K562 (cell line): ENCODE measurements around the gene MEF2C. TPM values are rescaled to one million over a fixed set of nuclear protein-coding genes. Genes with fewer than 3 reads are reported as not detected.

Experiments used
- ATAC-seq: fragments of 200-7000 bp; cut with Tn5 transposase; 3 replicates; pipeline ENCODE4 v1.9.1; 2020; ENCODE audit warnings: moderate library complexity
- BruUV-seq: library from RNA; stranded (reverse); fragments of 400-500 nt; replicated peaks from 2 replicates; lab custom pipeline; 2021; lab: Mats Ljungman, UMichigan
- CTCF ChIA-PET: fragments of 300-600 bp; formaldehyde crosslinking; extraction: SDS; loops from one replicate; lab custom pipeline; 2021; ENCODE audit warnings: low intra/inter-chr PET ratio; lab: Yijun Ruan, JAX
- POLR2A ChIA-PET: fragments of 300-600, 350-650 bp; sonication (Branson Sonifier 250); formaldehyde crosslinking; extraction: SDS; loops from one replicate; lab custom pipeline; 2021; ENCODE audit warnings: antibody characterized with exemption, inconsistent platforms; lab: Yijun Ruan, JAX
- DNase-seq, 4 experiments: peaks; one replicate each; pipeline versions ENCODE4 v3.0.0 to v3.0.0-alpha.2; 2011 to 2018; ENCODE audit warnings: low spot score in 3 of 4, mixed read lengths in 3 of 4; ENCODE audit errors: extremely low read depth in 1 of 4
- FAIRE-seq: peaks from 2 replicates; lab custom pipeline; 2011; peaks lifted over from hg19 to GRCh38; lab: Jason Lieb, UNC
- H2AFZ ChIP-seq: 2 replicates; pipeline ENCODE4 v1.6.0; 2011; ENCODE audit warnings: low read depth, low read length, control low read depth, inconsistent platforms
- H3K27ac ChIP-seq: fragments of 200-600 bp; 3 replicates; pipeline ENCODE4 v1.8.0; 2011; ENCODE audit warnings: low read depth, mild to moderate bottlenecking, control low read depth, inconsistent platforms, low read length, moderate library complexity, mixed read lengths; ENCODE audit errors: extremely low read depth
- H3K27me3 ChIP-seq, 2 experiments: fragments of 300-600 bp in 1 of 2; 2 replicates in 1 of 2; 3 replicates in 1 of 2; pipeline versions ENCODE4 v1.6.0 to v1.8.0; 2011; ENCODE audit warnings: inconsistent platforms in 2 of 2, low read length in 2 of 2, mild to moderate bottlenecking in 1 of 2, mixed read lengths in 1 of 2, moderate library complexity in 1 of 2; ENCODE audit not compliant: control insufficient read depth in 2 of 2, insufficient read depth in 2 of 2
- H3K36me3 ChIP-seq: fragments of 300-600 bp; 3 replicates; pipeline ENCODE4 v1.8.0; 2011; ENCODE audit warnings: mild to moderate bottlenecking, low read length, inconsistent platforms; ENCODE audit not compliant: control insufficient read depth, insufficient read depth
- H3K4me1 ChIP-seq, 2 experiments: fragments of 200-600 bp in 1 of 2; replicated peaks in 1 of 2; 2 replicates in 1 of 2; 3 replicates in 1 of 2; pipeline versions ENCODE4 v1.5.1 to v1.8.0; 2011; ENCODE audit warnings: inconsistent platforms in 2 of 2, low read length in 2 of 2, mild to moderate bottlenecking in 1 of 2, mixed read lengths in 1 of 2, moderate library complexity in 1 of 2; ENCODE audit not compliant: control insufficient read depth in 2 of 2, insufficient read depth in 2 of 2
- H3K4me2 ChIP-seq: 2 replicates; pipeline ENCODE4 v1.6.1; 2011; ENCODE audit warnings: low read length, control low read depth, inconsistent platforms, mixed read lengths; ENCODE audit not compliant: insufficient read depth
- H3K4me3 ChIP-seq: fragments of 200-600 bp; sonication (generic), shearing (Covaris generic); 2 replicates; pipeline ENCODE4 v1.5.1; 2016; ENCODE audit warnings: control low read depth, inconsistent platforms
- H3K79me2 ChIP-seq: fragments of 200-600 bp; 3 replicates; pipeline ENCODE4 v1.8.0; 2011; ENCODE audit warnings: low read length, inconsistent platforms; ENCODE audit not compliant: control insufficient read depth, insufficient read depth
- H3K9ac ChIP-seq, 2 experiments: 2 replicates each; pipeline versions ENCODE4 v1.6.0 to v1.6.1; 2011; ENCODE audit warnings: low read depth in 2 of 2, low read length in 2 of 2, control low read depth in 1 of 2, inconsistent platforms in 1 of 2, mild to moderate bottlenecking in 1 of 2, mixed read lengths in 1 of 2; ENCODE audit not compliant: insufficient read depth in 1 of 2
- H3K9me1 ChIP-seq: one replicate; pipeline ENCODE4 v1.6.0; 2011; ENCODE audit warnings: inconsistent platforms, mild to moderate bottlenecking, low read length, moderate library complexity; ENCODE audit not compliant: control insufficient read depth, insufficient read depth
- H3K9me3 ChIP-seq: replicated peaks from 2 replicates; pipeline ENCODE4 v1.5.1; 2011; ENCODE audit warnings: low read depth, low read length, inconsistent platforms; ENCODE audit not compliant: control insufficient read depth, insufficient read depth
- H4K20me1 ChIP-seq: replicated peaks from 2 replicates; pipeline ENCODE4 v1.6.1; 2011; ENCODE audit warnings: low read length, inconsistent platforms, mixed read lengths; ENCODE audit not compliant: control insufficient read depth, insufficient read depth
- DNMT1 ChIP-seq: fragments of 450-650 bp; IDR thresholded peaks from 2 replicates; pipeline ENCODE4 v1.6.1; 2016; ENCODE audit warnings: antibody characterized with exemption, mild to moderate bottlenecking
- ELF1 ChIP-seq: fragments of 200-800 bp; sonication (Bioruptor generic); IDR thresholded peaks from 2 replicates; pipeline ENCODE4 v1.6.1; 2016; ENCODE audit warnings: missing genetic modification characterization, missing compliant biosample characterization
- MCM3 ChIP-seq: fragments of 450-650 bp; IDR thresholded peaks from 2 replicates; pipeline ENCODE4 v1.6.1; 2016
- NFIX ChIP-seq: fragments of 250-450 bp; sonication (Bioruptor Pico); IDR thresholded peaks from 2 replicates; pipeline ENCODE4 v1.4.0; 2020; ENCODE audit warnings: low read depth, mild to moderate bottlenecking, moderate library complexity
- NFRKB ChIP-seq: fragments of 450-650 bp; IDR thresholded peaks from 2 replicates; pipeline ENCODE4 v1.6.1; 2016; ENCODE audit warnings: low read depth
- WGBS: fragments of 100-300 bp; shearing (Covaris generic); methylation state at CpG from one replicate; pipeline ENCODE4 v1.1.6; 2016; ENCODE audit warnings: low coverage, mixed read lengths; ENCODE audit not compliant: insufficient coverage; ENCODE audit errors: missing lambda C conversion rate; 5-methylcytosine and 5-hydroxymethylcytosine counted together
- in situ Hi-C: fragments of 300-500 bp; cut with MboI; formaldehyde crosslinking; loops from 4 replicates; pipeline ENCODE4 v1.15.0; 2018; ENCODE audit warnings: inconsistent platforms, mixed read lengths
- intact Hi-C: fragments of 100-400 bp; cut with micrococcal nuclease; formaldehyde crosslinking; loops from 2 replicates; pipeline ENCODE4 v1.14.2; 2022
- polyA plus RNA-seq, 8 experiments: library from polyadenylated mRNA; depleted of rRNA in 4 of 8; stranded (reverse) in 5 of 8; unstranded in 3 of 8; fragments of >200 nt; fragmentation: Nextera tagmentation in 2 of 8; fragmentation: Illumina TruSeq in 1 of 8; extraction: Ambion mirVana in 2 of 8; extraction: Trizol in 1 of 8; gene quantifications; 2 replicates each; pipeline versions ENCODE4 v1.2.1 to v1.2.3, GENCODE V29; 2011 to 2014; ENCODE audit warnings: inconsistent platforms in 1 of 8, missing spikeins in 1 of 8
- total RNA-seq, 7 experiments: library from RNA; depleted of rRNA in 6 of 7; stranded (reverse); fragments of >200 nt in 6 of 7; fragmentation: Illumina TruSeq in 2 of 7; extraction: Trizol in 2 of 7; gene quantifications; 2 replicates each; pipeline versions ENCODE4 v1.2.1 to v1.2.3, GENCODE V29; 2011 to 2021; ENCODE audit warnings: low replicate concordance in 1 of 7
- TF ChIP-seq, protein P1 (sequence below): fragments of 250-450 bp; sonication (Bioruptor Pico); IDR thresholded peaks from 2 replicates; pipeline ENCODE4 v1.8.0; 2022; ENCODE audit warnings: moderate library complexity, mild to moderate bottlenecking, inconsistent platforms
- TF ChIP-seq, protein P2 (sequence below): fragments of 250-450 bp; sonication (Bioruptor Pico); IDR thresholded peaks from 2 replicates; pipeline ENCODE4 v1.4.0; 2020
- TF ChIP-seq, protein P3 (sequence below), 2 experiments: fragments of 450-650 bp in 1 of 2; sonication (generic) in 1 of 2; formaldehyde crosslinking; conservative IDR thresholded peaks; 2 replicates each; pipeline versions ENCODE4 v1.4.0 to v1.8.1; 2020 to 2022; ENCODE audit warnings: mild to moderate bottlenecking in 1 of 2, missing genetic modification reagents in 1 of 2

The MEF2C gene
- total and polyA plus RNA-seq, 9 of the 15 experiments (the other 6 are each of a cell fraction or from before 2014, with no cell fraction given) = 25.1 to 67.8 (median 58.3) TPM

DNA sequence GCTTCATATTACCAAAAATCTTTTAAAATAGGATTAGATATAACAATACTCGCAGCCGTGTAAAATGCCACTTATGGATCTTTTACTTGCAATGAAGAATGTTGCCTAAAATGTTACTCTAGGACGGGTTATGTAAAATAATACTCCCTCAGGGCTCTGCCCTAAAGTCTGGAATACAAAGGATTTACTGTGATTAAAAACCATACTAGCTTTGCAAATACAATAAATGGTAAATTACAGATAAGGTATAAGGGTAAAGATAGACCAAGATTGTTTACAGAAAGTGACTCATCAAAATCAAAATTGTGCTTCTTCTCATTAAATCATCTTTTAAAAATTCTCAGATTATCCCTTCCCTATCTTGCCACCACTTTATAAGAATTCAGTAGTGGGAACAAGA is 163.6 kb downstream of the MEF2C start (continued):
- TF ChIP-seq, protein P1, sequence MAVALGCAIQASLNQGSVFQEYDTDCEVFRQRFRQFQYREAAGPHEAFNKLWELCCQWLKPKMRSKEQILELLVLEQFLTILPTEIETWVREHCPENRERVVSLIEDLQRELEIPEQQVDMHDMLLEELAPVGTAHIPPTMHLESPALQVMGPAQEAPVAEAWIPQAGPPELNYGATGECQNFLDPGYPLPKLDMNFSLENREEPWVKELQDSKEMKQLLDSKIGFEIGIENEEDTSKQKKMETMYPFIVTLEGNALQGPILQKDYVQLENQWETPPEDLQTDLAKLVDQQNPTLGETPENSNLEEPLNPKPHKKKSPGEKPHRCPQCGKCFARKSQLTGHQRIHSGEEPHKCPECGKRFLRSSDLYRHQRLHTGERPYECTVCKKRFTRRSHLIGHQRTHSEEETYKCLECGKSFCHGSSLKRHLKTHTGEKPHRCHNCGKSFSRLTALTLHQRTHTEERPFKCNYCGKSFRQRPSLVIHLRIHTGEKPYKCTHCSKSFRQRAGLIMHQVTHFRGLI (CRISPR knock-in tag) = no peak
- TF ChIP-seq NFIX (CRISPR knock-in tag) (no peak), NFRKB (no peak), DNMT1 (no peak), MCM3 (no peak)
- TF ChIP-seq, protein P2, sequence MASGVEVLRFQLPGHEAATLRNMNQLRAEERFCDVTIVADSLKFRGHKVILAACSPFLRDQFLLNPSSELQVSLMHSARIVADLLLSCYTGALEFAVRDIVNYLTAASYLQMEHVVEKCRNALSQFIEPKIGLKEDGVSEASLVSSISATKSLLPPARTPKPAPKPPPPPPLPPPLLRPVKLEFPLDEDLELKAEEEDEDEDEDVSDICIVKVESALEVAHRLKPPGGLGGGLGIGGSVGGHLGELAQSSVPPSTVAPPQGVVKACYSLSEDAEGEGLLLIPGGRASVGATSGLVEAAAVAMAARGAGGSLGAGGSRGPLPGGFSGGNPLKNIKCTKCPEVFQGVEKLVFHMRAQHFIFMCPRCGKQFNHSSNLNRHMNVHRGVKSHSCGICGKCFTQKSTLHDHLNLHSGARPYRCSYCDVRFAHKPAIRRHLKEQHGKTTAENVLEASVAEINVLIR (CRISPR knock-in tag) = no peak

DNA sequence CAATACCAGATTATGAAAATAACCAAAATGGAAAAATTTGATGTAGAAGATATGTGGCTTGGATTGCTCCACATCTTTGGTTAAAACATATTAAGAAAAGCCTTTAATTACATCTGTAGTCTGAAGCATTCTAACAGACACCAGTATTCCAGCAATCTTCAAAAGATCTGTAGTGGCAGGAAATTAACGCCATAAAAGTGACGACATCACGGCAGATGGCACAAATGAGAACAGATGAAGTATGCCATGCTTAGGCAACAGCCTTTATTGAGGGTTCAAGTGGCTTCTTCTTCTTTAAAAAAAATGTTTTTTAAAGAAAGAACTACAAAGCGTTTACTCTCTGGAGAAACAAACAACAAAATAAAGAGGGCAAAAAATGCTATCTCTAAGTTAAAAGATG is 164.2 kb downstream of the MEF2C start:
- in situ Hi-C loops (loop anchor here (25.0 kb wide), 1 partner anchor 1544 kb away; no protein-coding TSS in a partner anchor), intact Hi-C loops (no loop called here)
- WGBS = 69% methylated on average over 4 of the region's 4 CpGs
- POLR2A ChIA-PET = no interaction called here
- TF ChIP-seq, protein P3, sequence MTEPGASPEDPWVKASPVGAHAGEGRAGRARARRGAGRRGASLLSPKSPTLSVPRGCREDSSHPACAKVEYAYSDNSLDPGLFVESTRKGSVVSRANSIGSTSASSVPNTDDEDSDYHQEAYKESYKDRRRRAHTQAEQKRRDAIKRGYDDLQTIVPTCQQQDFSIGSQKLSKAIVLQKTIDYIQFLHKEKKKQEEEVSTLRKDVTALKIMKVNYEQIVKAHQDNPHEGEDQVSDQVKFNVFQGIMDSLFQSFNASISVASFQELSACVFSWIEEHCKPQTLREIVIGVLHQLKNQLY (CRISPR knock-in tag; conservative IDR thresholded peaks at IDR 0.05) = no peak
- no peak for TF ChIP-seq ELF1 (tag)
- Histone ChIP-seq H4K20me1 (no peaks in the 10 kb centered on the region), H3K36me3 (peaks cover 23% of the 10 kb centered on the region; the same call in 2 of the 3 replicates), H3K4me2 (no peak overlapping the region), H3K79me2 (no peaks in the 10 kb centered on the region), H3K9me1 (no peaks in the 10 kb centered on the region), H3K9me3 (no peaks in the 10 kb centered on the region), H3K4me3 (no peak overlapping the region), H3K9ac (no peak overlapping the region), H3K4me1 (no peaks in the 10 kb centered on the region), H3K27ac (no peak overlapping the region), H3K27me3 (no peaks in the 10 kb centered on the region), H2AFZ (no peak overlapping the region)
- DNase-seq = no peak
- no peak for ATAC-seq
- FAIRE-seq = no peak
- CTCF ChIA-PET = no interaction called here
- no TSS peak for BruUV-seq
